Measurements from ENCODE around the gene EGFL7. TPM values are rescaled to one million over a fixed set of nuclear protein-coding genes. Genes with fewer than 3 reads are reported as not detected.

The EGFL7 gene
- total RNA-seq, 1 donor: 2.4 TPM

GRCh38 chr9:136689108-136689460 lies 26.4 kb downstream of the EGFL7 start:
- no peak for DNase-seq (ENCODE audit: low read depth)
- H3K4me3 ChIP-seq (ENCODE audit: low read depth, low read length): no peak overlapping the region
- TF ChIP-seq CTCF (IDR thresholded peaks at IDR 0.05; ENCODE audit: insufficient read depth, low read length): no peak

GRCh38 chr9:136690104-136690805 lies 27.5 kb downstream of the EGFL7 start:
- no peak for TF ChIP-seq CTCF (IDR thresholded peaks at IDR 0.05; ENCODE audit: insufficient read depth, low read length)
- DNase-seq (ENCODE audit: low read depth): no peak

GRCh38 chr9:136690806-136691261 lies 28.1 kb downstream of the EGFL7 start:
- H3K4me3 ChIP-seq (ENCODE audit: low read depth, low read length): no peak overlapping the region
- DNase-seq (ENCODE audit: low read depth): no peak
- no peak for TF ChIP-seq CTCF (IDR thresholded peaks at IDR 0.05; ENCODE audit: insufficient read depth, low read length)

More at GRCh38 chr9:136690104-136690805, 27.5 kb downstream of the EGFL7 start:
- H3K4me3 ChIP-seq (ENCODE audit: low read depth, low read length): no peak overlapping the region

GRCh38 chr9:136691316-136692184 lies 28.8 kb downstream of the EGFL7 start:
- DNase-seq (ENCODE audit: low read depth): no peak
- TF ChIP-seq CTCF (IDR thresholded peaks at IDR 0.05; ENCODE audit: insufficient read depth, low read length): no peak
- no peak overlapping the region for H3K4me3 ChIP-seq (ENCODE audit: low read depth, low read length)

GRCh38 chr9:136692185-136693134 lies 29.7 kb downstream of the EGFL7 start:
- no peak for TF ChIP-seq CTCF (IDR thresholded peaks at IDR 0.05; ENCODE audit: insufficient read depth, low read length)
- no peak for DNase-seq (ENCODE audit: low read depth)
- no peak overlapping the region for H3K4me3 ChIP-seq (ENCODE audit: low read depth, low read length)

- H3K4me3 ChIP-seq (ENCODE audit: low read depth, low read length): no peak overlapping the region
- no peak for DNase-seq (ENCODE audit: low read depth)
- no peak for TF ChIP-seq CTCF (IDR thresholded peaks at IDR 0.05; ENCODE audit: insufficient read depth, low read length)
These were observed 30.4 kb downstream of the EGFL7 start for GRCh38 chr9:136693135-136693489.
